SH-SY5Y (cell line): ENCODE data around the gene KLHL10.

Experiments used
- GATA2 ChIP-seq: IDR thresholded peaks from 2 replicates; pipeline ENCODE4 v1.6.1; 2011; ENCODE audit warnings: mild to moderate bottlenecking, low read depth, low read length
- GATA3 ChIP-seq: IDR thresholded peaks from 2 replicates; pipeline ENCODE4 v1.6.1; 2011; ENCODE audit warnings: low read depth, mild to moderate bottlenecking, low read length, moderate library complexity

- TF ChIP-seq GATA2 (no peak), GATA3 (no peak)
Measured at GRCh38 chr17:41836550-41837196, 952 bp upstream of the KLHL10 start.
